Epithelial cell of esophagus (primary cell): ENCODE results near the gene TSPAN9.

ENCODE experiments used
- DNase-seq: peaks from one replicate; pipeline ENCODE4 v3.0.0; 2010; ENCODE audit warnings: low read depth
- H3K4me3 ChIP-seq: 2 replicates; pipeline ENCODE4 v1.5.1; 2011; ENCODE audit warnings: mild to moderate bottlenecking, low read length, control low read depth
- TF ChIP-seq, protein P1 (sequence below): IDR thresholded peaks from 2 replicates; pipeline ENCODE4 v1.5.1; 2011; ENCODE audit warnings: low read depth, mild to moderate bottlenecking, low read length, control low read depth, inconsistent platforms; ENCODE audit not compliant: insufficient read depth; ENCODE audit errors: missing control alignments

Gene TSPAN9

DNA sequence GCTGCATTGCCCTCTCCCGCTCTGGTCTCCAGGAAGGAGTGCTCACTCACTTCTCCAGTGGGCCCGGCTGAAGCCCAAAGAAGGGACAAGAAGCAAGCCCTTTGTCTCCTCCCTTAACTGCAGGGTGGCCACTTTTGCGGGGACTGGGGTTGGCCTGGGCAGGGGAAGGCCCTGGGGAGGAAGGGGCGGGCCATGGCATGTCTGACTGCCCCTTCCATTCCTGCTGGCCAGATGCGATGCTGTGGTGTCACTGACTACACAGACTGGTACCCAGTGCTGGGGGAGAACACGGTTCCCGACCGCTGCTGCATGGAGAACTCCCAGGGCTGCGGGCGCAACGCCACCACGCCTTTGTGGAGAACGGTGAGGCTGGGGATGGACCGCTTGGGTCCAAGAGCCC is 203.8 kb downstream of the TSPAN9 start:
- H3K4me3 ChIP-seq = no peak overlapping the region
- DNase-seq = no peak
- TF ChIP-seq, protein P1, sequence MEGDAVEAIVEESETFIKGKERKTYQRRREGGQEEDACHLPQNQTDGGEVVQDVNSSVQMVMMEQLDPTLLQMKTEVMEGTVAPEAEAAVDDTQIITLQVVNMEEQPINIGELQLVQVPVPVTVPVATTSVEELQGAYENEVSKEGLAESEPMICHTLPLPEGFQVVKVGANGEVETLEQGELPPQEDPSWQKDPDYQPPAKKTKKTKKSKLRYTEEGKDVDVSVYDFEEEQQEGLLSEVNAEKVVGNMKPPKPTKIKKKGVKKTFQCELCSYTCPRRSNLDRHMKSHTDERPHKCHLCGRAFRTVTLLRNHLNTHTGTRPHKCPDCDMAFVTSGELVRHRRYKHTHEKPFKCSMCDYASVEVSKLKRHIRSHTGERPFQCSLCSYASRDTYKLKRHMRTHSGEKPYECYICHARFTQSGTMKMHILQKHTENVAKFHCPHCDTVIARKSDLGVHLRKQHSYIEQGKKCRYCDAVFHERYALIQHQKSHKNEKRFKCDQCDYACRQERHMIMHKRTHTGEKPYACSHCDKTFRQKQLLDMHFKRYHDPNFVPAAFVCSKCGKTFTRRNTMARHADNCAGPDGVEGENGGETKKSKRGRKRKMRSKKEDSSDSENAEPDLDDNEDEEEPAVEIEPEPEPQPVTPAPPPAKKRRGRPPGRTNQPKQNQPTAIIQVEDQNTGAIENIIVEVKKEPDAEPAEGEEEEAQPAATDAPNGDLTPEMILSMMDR = no peak

DNA sequence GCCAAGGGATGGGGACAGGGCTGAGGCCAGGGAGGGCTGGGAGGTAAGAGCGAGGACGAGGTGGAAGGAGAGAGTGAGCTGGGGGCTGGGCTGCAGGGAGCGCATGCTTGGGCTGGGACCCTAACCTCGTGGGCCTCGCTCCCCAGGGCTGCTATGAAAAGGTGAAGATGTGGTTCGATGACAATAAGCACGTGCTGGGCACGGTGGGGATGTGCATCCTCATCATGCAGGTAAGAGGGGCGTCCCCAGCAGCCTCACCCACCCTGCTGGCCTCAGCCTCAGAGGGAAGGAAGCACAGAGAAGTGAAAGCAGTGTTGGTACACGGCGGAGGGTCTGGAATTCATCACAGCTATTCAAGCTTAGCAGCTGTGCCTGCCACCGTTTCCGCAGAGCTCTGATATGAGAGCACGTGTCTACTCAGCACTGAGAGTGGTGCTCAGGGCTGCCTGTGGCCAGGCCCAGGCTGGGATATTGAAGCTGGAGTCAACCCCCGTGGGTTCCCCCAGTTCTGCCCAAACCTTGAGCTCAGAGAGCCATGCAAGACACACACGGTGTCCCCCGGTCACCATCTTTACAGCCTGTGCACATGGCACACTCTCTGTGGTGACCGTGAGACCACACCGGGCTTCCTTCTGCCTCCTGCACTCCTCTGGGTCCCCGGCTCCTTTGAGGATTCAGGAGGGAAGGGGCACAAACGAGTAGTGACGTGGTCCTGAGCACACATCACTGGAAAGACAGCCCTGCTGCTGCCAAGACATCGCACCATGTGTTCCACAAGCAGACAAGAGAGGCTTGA is 204.6 kb downstream of the TSPAN9 start:
- DNase-seq = no peak
- TF ChIP-seq, protein P1 = no peak
- no peak overlapping the region for H3K4me3 ChIP-seq

DNA sequence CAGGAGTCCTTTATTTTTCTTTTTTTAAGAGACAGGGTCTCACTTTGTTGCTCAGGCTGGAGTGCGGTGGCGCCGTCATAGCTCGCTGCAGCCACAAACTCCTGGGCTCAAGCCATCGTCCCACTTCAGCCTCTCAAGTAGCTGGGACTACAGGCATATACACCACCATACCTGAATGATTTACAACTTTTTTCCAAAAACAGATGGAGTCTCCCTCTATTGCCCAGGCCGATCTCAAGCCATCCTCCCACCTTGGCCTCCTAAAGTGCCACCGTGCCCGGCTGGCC is 205.1 kb downstream of the TSPAN9 start:
- TF ChIP-seq, protein P1 = no peak
- no peak for DNase-seq
- no peak overlapping the region for H3K4me3 ChIP-seq

DNA sequence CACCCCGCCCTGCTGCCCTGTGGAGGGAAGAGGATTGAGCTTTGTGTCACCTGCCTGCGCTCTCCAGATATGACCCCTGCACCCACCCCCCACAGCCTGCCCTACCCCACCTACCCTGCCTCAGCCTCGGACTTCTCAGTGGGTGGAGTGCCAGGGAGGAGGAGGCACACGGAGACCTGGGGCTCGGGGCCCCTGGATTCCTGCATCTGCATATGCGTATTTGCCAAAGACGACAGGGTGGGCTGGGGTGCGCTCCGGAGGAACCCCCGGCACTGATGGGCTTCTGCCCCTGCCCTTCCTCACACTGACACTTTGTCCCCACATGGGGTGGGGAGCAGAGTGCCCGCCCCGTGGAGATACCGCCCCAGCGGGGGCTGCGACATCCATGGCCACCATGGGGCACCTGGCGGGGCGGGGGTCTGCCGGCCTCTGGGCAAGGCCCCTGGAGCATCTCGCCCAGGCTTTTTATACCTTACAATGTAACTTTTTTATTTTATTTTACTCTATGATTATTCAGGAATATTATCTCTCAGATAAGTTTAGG is 206.0 kb downstream of the TSPAN9 start:
- TF ChIP-seq, protein P1 = no peak
- no peak overlapping the region for H3K4me3 ChIP-seq
- DNase-seq = no peak

DNA sequence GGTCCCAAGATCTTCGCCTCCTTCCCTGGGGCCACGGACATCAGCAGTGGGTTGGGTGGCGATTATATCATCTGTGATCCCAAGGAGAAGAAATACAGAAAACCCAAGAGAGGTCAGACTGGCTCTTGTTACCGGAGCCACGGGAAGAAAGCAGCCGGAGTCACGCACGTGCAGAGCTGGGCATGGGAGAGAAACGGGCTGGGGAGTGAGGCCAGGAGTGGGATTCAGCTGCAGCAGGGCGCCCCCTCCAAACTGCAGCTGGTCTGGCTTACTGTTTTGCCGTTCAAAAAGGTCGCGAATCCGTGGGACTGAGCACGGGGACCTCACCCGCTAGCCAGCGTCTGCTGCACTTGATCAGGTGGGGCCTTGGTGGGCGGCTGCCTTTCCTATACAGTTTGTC is 207.2 kb downstream of the TSPAN9 start:
- no peak overlapping the region for H3K4me3 ChIP-seq
- DNase-seq = no peak
- TF ChIP-seq, protein P1 = no peak

DNA sequence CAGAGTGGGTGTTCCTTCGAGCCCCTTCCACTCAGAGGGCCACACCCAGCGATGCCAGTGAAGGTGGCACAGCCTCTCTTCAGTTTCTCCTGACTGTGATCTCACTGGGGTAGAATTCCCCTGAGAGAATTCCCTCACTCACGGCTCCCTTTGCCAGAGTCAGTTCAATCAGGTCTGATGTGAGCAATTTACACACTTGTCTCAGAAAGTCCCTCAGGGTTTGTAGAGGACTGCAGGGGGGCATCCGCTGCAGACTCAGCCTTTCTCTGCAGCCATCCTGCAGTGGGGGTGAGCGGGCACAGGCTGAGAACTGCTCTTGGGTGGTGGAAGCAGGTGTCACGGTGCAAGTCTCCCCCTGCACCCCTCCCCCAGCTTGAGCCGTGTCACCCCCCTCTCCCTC is 208.4 kb downstream of the TSPAN9 start:
- TF ChIP-seq, protein P1 = no peak
- no peak for DNase-seq
- no peak overlapping the region for H3K4me3 ChIP-seq

DNA sequence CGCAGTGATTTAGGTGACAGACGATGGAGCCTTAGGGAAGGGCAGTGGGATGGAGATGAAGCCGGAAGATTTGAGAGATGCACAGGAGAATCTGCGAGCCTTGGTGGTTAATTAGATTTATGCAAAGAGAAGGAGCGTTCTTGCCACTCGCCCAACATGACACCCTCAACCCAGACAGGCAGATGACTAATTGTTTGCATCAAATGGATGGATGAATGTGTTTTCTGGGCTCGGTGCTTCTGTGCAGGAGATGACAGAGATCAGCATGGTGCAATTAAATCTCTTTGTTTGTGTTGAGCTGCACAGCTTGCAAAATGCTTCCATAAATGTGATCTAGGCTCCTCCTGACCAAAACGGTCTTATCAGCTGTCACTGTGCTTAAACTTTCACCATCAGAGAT is 211.5 kb downstream of the TSPAN9 start:
- TF ChIP-seq, protein P1 = no peak
- H3K4me3 ChIP-seq = no peak overlapping the region
- DNase-seq = peak; percentile 56
